HepG2 (cell line): Measurements from ENCODE around the gene WWTR1. TPM values are rescaled to one million over a fixed set of nuclear protein-coding genes. Genes with fewer than 3 reads are reported as not detected.

ENCODE experiments used
- ATAC-seq: fragments of 200-7000 bp; cut with Tn5 transposase; 3 replicates; pipeline ENCODE4 v1.9.1; 2020; ENCODE audit warnings: mild to moderate bottlenecking, moderate library complexity
- BruUV-seq: library from RNA; stranded (reverse); fragments of 400-500 nt; replicated peaks from 2 replicates; lab custom pipeline; 2021; lab: Mats Ljungman, UMichigan
- CTCF ChIA-PET: fragments of 300-600 bp; formaldehyde crosslinking; extraction: SDS; loops from one replicate; lab custom pipeline; 2021; ENCODE audit warnings: low total read pairs, inconsistent platforms, low intra/inter-chr PET ratio; lab: Yijun Ruan, JAX
- POLR2A ChIA-PET: fragments of 350-600 bp; sonication (Branson Sonifier 250); formaldehyde crosslinking; loops from one replicate; lab custom pipeline; 2020; ENCODE audit warnings: antibody characterized with exemption, inconsistent platforms; lab: Yijun Ruan, JAX
- DNase-seq: peaks from one replicate; pipeline ENCODE4 v3.0.0-alpha.2; 2015; ENCODE audit warnings: low spot score
- FAIRE-seq: peaks from 3 replicates; lab custom pipeline; 2011; peaks lifted over from hg19 to GRCh38; lab: Jason Lieb, UNC
- H2AFZ ChIP-seq: one replicate; pipeline ENCODE4 v1.6.1; 2011; ENCODE audit warnings: low read length, inconsistent platforms
- H3K27ac ChIP-seq: fragments of 300-600 bp; 3 replicates; pipeline ENCODE4 v1.8.0; 2011; ENCODE audit warnings: mixed run types, mild to moderate bottlenecking, mixed read lengths, low read length, inconsistent platforms; ENCODE audit not compliant: insufficient read depth; ENCODE audit errors: extremely low read length
- H3K27me3 ChIP-seq, 2 experiments: fragments of 200-600 bp in 1 of 2; 2 replicates in 1 of 2; 3 replicates in 1 of 2; pipeline versions ENCODE4 v1.6.0 to v1.8.0; 2011; ENCODE audit warnings: low read length in 2 of 2, mild to moderate bottlenecking in 2 of 2, moderate library complexity in 2 of 2, inconsistent platforms in 1 of 2; ENCODE audit not compliant: insufficient read depth in 2 of 2, control insufficient read depth in 1 of 2
- H3K36me3 ChIP-seq, 2 experiments: fragments of 200-600 bp in 1 of 2; replicated peaks in 1 of 2; 2 replicates in 1 of 2; 3 replicates in 1 of 2; pipeline versions ENCODE4 v1.5.1 to v1.8.0; 2011; ENCODE audit warnings: low read length in 2 of 2, inconsistent platforms in 1 of 2; ENCODE audit not compliant: insufficient read depth in 2 of 2, control insufficient read depth in 1 of 2
- H3K4me1 ChIP-seq: 2 replicates; pipeline ENCODE4 v1.5.1; 2012; ENCODE audit warnings: low read length, inconsistent platforms; ENCODE audit not compliant: insufficient read depth
- H3K4me2 ChIP-seq: 2 replicates; pipeline ENCODE4 v1.6.0; 2011; ENCODE audit warnings: low read depth, low read length, inconsistent platforms
- H3K4me3 ChIP-seq, 3 experiments: fragments of 200-600 bp in 1 of 3; sonication (generic), shearing (Covaris generic) in 1 of 3; replicated peaks in 1 of 3; 2 replicates each; pipeline ENCODE4 v1.5.1; 2011 to 2016; ENCODE audit warnings: low read length in 3 of 3, inconsistent platforms in 2 of 3, low read depth in 2 of 3, mild to moderate bottlenecking in 2 of 3, control low read depth in 1 of 3, mixed read lengths in 1 of 3; ENCODE audit not compliant: insufficient read depth in 1 of 3
- H3K79me2 ChIP-seq: one replicate; pipeline ENCODE4 v1.6.1; 2011; ENCODE audit warnings: low read length, inconsistent platforms; ENCODE audit not compliant: insufficient read depth
- H3K9ac ChIP-seq: 2 replicates; pipeline ENCODE4 v1.6.0; 2011; ENCODE audit warnings: mild to moderate bottlenecking, low read depth, low read length, inconsistent platforms; ENCODE audit not compliant: insufficient read depth
- H3K9me3 ChIP-seq: 2 replicates; pipeline ENCODE4 v1.5.1; 2012; ENCODE audit warnings: mild to moderate bottlenecking, low read length
- H4K20me1 ChIP-seq: 2 replicates; pipeline ENCODE4 v1.6.0; 2011; ENCODE audit warnings: inconsistent platforms, mild to moderate bottlenecking, low read length, moderate library complexity; ENCODE audit not compliant: insufficient read depth
- CBFB ChIP-seq: sonication (generic); formaldehyde crosslinking; IDR thresholded peaks from 2 replicates; pipeline ENCODE4 v1.4.0; 2020; ENCODE audit warnings: missing genetic modification reagents
- EZH2 ChIP-seq: conservative IDR thresholded peaks from 2 replicates; pipeline ENCODE4 v1.6.1; 2012; ENCODE audit warnings: mild to moderate bottlenecking, low read depth, low read length, moderate library complexity
- HNF1A ChIP-seq, 2 experiments: sonication (generic) in 1 of 2; formaldehyde crosslinking in 1 of 2; IDR thresholded peaks; 2 replicates each; pipeline versions ENCODE4 v1.4.0 to v1.6.1; 2016 to 2020; ENCODE audit warnings: borderline replicate concordance in 1 of 2, low read depth in 1 of 2, mild to moderate bottlenecking in 1 of 2, missing genetic modification reagents in 1 of 2
- KMT2B ChIP-seq: IDR thresholded peaks from 2 replicates; pipeline ENCODE4 v1.6.1; 2016; ENCODE audit warnings: missing genetic modification reagents, missing compliant biosample characterization
- NR2C2 ChIP-seq: sonication (generic); formaldehyde crosslinking; IDR thresholded peaks from 2 replicates; pipeline ENCODE4 v1.4.0; 2020; ENCODE audit warnings: missing genetic modification reagents, mild to moderate bottlenecking, moderate library complexity, borderline replicate concordance
- SALL1 ChIP-seq: sonication (generic); formaldehyde crosslinking; IDR thresholded peaks from 2 replicates; pipeline ENCODE4 v1.8.0; 2022; ENCODE audit warnings: mild to moderate bottlenecking, missing genetic modification reagents
- SPEN ChIP-seq: sonication (generic); formaldehyde crosslinking; IDR thresholded peaks from 2 replicates; pipeline ENCODE4 v1.5.1; 2020; ENCODE audit warnings: low read depth, mild to moderate bottlenecking, missing genetic modification reagents
- ZNF20 ChIP-seq: sonication (generic); formaldehyde crosslinking; IDR thresholded peaks from 2 replicates; pipeline ENCODE4 v1.4.0; 2020; ENCODE audit warnings: mild to moderate bottlenecking, moderate library complexity, missing genetic modification reagents
- ZNF282 ChIP-seq: fragments of 450-650 bp; IDR thresholded peaks from 2 replicates; pipeline ENCODE4 v1.6.1; 2018; ENCODE audit not compliant: partially characterized antibody
- ZNF501 ChIP-seq: sonication (generic); formaldehyde crosslinking; IDR thresholded peaks from 2 replicates; pipeline ENCODE4 v1.5.1; 2020; ENCODE audit warnings: mild to moderate bottlenecking, moderate library complexity, missing genetic modification reagents
- WGBS: methylation state at CpG from one replicate; pipeline ENCODE4 v1.1.6; 2017; ENCODE audit warnings: low lambda C conversion rate; 5-methylcytosine and 5-hydroxymethylcytosine counted together
- in situ Hi-C: cut with HindIII; loops from 2 replicates; pipeline ENCODE4 v1.10.0; 2017; ENCODE audit warnings: low pct_unique_long_range_greater_than_20kb; ENCODE audit not compliant: extremely low pct_ligation_motif_present
- intact Hi-C: fragments of 100-400 bp; cut with micrococcal nuclease; formaldehyde crosslinking; loops from one replicate; pipeline ENCODE4 v1.10.0; 2022; ENCODE audit not compliant: unreplicated experiment
- polyA plus RNA-seq, 8 experiments: library from polyadenylated mRNA; depleted of rRNA in 3 of 8; stranded (reverse) in 7 of 8; unstranded in 1 of 8; fragments of >200 nt; fragmentation: Illumina TruSeq in 4 of 8; extraction: Trizol in 4 of 8; gene quantifications; 2 replicates each; pipeline versions ENCODE4 v1.2.1 to v1.2.3, GENCODE V29; 2011 to 2016; ENCODE audit warnings: low read depth in 4 of 8, missing spikeins in 1 of 8, mixed read lengths in 1 of 8; ENCODE audit not compliant: insufficient read depth in 1 of 8
- total RNA-seq, 5 experiments: library from RNA; depleted of rRNA; stranded (reverse); fragments of >200 nt; fragmentation: Illumina TruSeq; extraction: Trizol; gene quantifications; 2 replicates each; pipeline ENCODE4 v1.2.3, GENCODE V29; 2016; ENCODE audit warnings: low read depth in 1 of 5
- TF ChIP-seq, protein P1 (sequence below): sonication (generic); formaldehyde crosslinking; IDR thresholded peaks from 2 replicates; pipeline ENCODE4 v1.5.1; 2020; ENCODE audit warnings: missing genetic modification reagents, mild to moderate bottlenecking, borderline replicate concordance

Gene WWTR1
- total and polyA plus RNA-seq, 2 of the 13 experiments (the other 11 are each of a cell fraction or from before 2014, with no cell fraction given), result 19.7 to 139 TPM

- no peaks in the 10 kb centered on the region for H3K79me2 ChIP-seq
- H4K20me1 ChIP-seq, result no peaks in the 10 kb centered on the region
- no peak overlapping the region for H2AFZ ChIP-seq
- no peak overlapping the region for H3K27ac ChIP-seq
- H3K4me1 ChIP-seq, result peaks cover 34% of the 10 kb centered on the region
- ATAC-seq, result peak; percentile 11
- ChIA-PET POLR2A (no interaction called here), CTCF (no interaction called here)
- DNase-seq, result no peak
- no peaks in the 10 kb centered on the region for H3K27me3 ChIP-seq
- H3K4me2 ChIP-seq, result peak overlapping the region; percentile 70
- no peak overlapping the region for H3K9ac ChIP-seq
- H3K36me3 ChIP-seq, result no peaks in the 10 kb centered on the region
- H3K9me3 ChIP-seq, result no peaks in the 10 kb centered on the region
- WGBS, result 20% methylated on average over 14 of the region's 14 CpGs
- in situ Hi-C loops, result no loop called here
- no peak for FAIRE-seq
- peak overlapping the region; percentile 10 to 38 (median 34); a peak in 5 of 6 replicates for H3K4me3 ChIP-seq
- intact Hi-C loops, result no loop called here
- BruUV-seq, result no TSS peak
- TF ChIP-seq CBFB (CRISPR knock-in tag) (no peak), NR2C2 (CRISPR knock-in tag) (no peak), HNF1A (IDR thresholded peaks at IDR 0.05; ENCODE audit: low read depth) (no peak), HNF1A (CRISPR knock-in tag; IDR thresholded peaks at IDR 0.05; ENCODE audit: borderline replicate concordance) (no peak), SPEN (CRISPR knock-in tag) (no peak), ZNF282 (no peak), EZH2 (no peak), ZNF20 (no peak), ZNF501 (0 out of 2 replicates have a peak, but pooled peaks have one; percentile 37), KMT2B (CRISPR knock-in tag) (no peak), SALL1 (CRISPR knock-in tag) (0 out of 2 replicates have a peak, but pooled peaks have one; percentile 5)
- TF ChIP-seq, protein P1, sequence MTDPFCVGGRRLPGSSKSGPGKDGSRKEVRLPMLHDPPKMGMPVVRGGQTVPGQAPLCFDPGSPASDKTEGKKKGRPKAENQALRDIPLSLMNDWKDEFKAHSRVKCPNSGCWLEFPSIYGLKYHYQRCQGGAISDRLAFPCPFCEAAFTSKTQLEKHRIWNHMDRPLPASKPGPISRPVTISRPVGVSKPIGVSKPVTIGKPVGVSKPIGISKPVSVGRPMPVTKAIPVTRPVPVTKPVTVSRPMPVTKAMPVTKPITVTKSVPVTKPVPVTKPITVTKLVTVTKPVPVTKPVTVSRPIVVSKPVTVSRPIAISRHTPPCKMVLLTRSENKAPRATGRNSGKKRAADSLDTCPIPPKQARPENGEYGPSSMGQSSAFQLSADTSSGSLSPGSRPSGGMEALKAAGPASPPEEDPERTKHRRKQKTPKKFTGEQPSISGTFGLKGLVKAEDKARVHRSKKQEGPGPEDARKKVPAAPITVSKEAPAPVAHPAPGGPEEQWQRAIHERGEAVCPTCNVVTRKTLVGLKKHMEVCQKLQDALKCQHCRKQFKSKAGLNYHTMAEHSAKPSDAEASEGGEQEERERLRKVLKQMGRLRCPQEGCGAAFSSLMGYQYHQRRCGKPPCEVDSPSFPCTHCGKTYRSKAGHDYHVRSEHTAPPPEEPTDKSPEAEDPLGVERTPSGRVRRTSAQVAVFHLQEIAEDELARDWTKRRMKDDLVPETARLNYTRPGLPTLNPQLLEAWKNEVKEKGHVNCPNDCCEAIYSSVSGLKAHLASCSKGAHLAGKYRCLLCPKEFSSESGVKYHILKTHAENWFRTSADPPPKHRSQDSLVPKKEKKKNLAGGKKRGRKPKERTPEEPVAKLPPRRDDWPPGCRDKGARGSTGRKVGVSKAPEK (CRISPR knock-in tag), result no peak
Measured at GRCh38 chr3:149507491-149508324, 150.1 kb downstream of the WWTR1 start.
